ENCODE measurements around the gene CBLN3.

The CBLN3 gene

DNA sequence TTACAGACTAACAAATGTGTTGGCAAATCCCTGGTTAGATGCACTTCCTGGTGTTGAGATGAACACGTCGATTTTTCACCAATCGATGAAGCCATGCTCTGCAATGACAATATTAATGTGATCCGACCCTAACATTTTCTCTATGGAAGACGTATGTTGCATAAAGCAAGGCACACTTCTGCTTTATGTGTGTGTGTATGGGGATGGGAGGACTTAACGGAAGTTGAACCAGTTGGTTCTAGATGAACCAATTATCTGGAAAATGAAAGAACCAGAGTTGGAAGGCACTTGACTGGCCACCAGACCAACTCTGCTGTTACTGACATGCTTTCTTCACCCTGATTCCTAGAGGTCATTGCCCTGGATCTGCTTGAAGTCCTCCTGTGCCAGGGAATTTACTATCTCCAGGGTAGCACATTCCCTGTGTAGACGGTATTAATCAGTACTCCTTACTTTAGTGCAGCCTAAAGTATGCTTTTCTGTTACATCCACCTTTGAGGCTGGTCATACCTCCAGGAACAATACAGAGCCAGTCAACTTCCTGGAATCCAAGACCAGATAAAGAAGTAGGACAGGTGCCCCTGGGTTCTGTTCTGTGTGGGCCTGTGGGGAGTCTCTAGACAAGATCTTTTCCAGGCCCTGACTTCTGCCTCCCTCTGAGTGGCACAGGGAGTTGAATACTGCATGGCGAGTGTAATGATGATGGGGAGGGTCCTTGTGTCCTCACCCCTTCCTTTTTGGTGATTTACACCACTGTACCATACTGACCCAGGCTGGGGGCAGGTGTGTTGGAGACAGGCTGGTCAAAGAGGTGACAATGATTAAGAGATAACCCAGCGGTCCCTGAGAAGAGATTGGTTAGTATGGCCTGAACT is 9.0 kb upstream of the CBLN3 start:
- DNase-seq, result no peak

DNA sequence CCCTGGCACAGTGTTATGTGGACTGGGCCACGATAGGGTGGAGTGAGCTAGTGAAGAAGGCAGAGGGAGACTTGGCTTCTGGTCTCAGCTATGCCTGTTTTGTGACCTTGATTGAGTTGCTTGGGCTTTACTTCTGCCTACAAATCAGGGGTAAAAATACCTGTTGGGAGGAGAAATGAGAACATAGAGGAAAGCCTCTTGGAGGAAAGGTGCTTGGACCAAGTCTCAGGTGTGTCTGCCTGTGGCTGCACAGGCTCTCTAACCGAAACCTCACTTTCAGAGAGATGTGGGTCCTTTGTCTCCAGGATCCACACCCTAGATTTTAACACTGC is 8.2 kb upstream of the CBLN3 start:
- no peak for DNase-seq

DNA sequence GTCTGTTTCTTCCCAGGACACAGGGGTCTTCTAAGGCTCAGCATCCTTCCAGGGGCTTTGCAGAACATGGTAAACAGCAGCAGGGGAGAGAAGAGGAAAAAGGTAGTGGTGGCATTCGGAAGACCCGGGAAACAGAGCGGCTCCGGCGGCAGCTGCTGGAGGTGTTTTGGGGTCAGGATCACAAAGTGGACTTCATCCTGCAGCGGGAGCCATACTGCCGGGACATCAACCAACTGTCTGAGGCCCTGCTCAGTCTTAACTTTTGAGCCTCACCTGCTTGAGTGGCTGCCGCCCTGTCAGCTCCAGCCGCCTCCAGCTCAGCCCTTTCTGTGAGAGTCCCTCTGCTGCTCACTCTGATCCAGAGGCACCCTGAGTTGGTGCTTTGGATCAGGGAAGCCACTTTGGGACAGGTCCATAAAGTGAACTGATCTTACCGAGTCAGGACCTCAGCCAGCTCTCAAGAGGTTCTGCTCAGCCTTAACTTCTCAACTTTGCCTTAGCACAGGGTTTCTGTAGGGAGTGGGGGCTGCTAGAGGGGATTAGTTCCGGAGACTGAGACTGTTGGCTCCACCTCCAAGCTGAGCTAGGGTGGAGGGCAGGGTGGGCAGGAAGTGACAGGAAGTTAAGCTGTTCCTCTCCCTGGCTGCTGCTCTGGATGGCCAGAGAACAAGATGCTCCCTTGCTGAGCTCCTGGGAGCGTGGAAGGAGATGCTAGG is 7.7 kb upstream of the CBLN3 start:
- DNase-seq, result no peak

DNA sequence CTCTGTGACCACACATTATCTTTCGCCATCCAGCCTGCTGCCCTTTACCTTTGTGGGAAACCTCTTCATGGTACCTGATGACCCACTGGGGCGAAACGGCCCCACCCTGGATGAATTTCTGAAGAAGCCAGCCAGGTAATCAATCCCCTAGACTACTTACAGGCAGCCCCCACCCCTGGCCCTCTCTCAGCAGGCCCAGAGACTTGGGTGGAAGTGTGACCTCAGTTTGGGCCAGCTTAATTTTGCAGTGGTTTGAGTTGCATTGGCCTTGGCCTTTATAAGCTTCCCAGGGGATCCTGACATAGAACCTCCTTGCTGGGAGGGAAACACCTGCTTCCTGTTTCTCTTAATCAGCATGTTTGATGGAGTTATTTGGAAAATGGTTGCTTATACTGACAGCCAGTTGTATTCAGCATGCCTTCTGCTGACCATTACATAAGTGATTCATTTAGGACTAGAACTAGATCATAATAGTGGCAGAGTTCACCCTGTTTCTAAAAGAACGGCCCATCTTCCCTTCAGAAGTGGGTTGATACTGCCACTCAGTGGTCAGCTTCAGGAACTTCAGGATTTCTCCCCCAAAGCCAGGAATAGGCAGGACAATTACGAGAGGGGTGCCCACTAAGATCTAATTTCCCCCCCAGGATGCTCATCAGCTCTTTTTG is 7.0 kb upstream of the CBLN3 start:
- peak in 1 of 2 donors; percentile 45 for DNase-seq

DNA sequence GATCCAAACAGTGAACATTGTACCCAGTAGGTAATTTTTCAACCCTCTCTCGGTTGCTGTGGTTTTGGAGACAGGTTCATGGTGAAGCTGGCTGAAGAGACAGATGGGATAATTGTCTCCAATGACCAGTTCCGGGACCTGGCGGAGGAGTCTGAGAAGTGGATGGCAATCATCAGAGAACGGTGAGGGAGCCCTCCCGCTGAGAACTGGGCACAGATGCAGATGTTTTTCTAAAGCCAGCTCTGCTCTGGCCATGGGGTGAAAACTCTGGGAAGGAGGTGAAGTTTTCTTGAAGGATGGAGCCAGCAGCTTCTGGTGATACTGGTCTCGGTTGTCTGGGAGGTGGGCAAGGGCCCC is 6.5 kb upstream of the CBLN3 start:
- no peak for DNase-seq

DNA sequence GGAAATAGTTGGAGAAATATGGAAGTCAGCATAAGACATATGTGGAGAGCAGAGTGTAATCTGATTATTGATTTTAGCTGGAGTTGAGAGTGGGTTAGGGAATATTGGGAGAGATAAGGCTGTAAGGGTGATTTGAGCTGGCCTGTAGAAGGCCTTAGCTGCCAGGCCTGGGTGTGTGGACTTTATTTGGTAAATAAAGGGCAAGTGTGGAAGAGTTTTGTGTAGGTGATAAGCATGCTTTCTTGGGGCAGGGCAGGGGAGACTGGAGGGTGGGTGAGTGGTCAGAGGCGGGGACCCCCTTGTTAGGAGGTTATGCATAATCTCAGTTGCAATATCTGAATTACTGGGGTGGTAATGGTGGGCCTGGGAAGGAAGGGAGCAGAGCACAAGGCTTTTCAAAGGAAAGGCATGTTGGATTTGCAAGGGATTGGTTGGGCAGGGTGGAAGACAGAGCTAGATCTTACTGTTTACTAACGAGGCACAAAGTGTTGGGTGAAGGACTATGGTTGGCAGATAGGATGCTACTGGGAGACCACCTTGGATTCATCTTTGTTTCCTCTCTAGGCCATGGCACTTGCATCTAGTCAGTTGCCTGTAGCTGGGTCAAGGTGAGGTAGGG is 5.8 kb upstream of the CBLN3 start:
- no peak for DNase-seq

DNA sequence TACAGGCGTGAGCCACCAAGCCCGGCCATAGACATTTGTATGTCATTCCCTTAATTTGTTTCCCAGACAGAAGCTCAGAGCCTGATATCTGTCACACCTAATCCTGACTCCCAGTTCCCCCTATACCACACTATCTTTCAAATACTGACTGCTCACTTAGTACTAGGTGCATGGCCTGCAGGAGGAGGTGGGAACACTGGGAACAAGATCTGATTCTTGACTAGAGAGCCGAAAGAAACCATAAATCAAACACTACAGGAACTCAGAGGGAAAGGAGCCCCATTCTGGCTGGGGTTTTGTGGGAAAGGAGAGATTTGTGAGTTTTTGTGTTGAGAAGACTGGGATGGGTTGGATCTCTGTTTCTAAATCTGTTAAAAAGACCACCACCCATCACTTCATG is 5.2 kb upstream of the CBLN3 start:
- no peak for DNase-seq

DNA sequence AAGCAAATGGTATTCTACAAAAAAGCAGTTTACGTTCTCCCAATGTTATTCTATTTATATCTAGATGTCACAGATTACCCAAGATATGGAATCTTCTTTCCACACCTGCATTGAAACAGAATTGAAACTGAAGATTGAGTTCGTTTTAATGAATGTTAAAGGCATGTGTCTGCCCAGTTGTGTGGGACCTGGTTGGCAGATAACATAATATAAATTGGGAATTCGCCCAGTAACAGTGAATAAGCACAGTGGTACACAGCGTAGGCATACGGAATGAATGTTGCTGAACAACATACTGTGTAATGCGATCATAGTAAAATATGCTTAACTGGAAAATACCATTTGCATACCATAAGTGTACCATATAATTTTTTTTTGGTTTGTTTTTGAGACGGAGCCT is 4.6 kb upstream of the CBLN3 start:
- no peak for DNase-seq

DNA sequence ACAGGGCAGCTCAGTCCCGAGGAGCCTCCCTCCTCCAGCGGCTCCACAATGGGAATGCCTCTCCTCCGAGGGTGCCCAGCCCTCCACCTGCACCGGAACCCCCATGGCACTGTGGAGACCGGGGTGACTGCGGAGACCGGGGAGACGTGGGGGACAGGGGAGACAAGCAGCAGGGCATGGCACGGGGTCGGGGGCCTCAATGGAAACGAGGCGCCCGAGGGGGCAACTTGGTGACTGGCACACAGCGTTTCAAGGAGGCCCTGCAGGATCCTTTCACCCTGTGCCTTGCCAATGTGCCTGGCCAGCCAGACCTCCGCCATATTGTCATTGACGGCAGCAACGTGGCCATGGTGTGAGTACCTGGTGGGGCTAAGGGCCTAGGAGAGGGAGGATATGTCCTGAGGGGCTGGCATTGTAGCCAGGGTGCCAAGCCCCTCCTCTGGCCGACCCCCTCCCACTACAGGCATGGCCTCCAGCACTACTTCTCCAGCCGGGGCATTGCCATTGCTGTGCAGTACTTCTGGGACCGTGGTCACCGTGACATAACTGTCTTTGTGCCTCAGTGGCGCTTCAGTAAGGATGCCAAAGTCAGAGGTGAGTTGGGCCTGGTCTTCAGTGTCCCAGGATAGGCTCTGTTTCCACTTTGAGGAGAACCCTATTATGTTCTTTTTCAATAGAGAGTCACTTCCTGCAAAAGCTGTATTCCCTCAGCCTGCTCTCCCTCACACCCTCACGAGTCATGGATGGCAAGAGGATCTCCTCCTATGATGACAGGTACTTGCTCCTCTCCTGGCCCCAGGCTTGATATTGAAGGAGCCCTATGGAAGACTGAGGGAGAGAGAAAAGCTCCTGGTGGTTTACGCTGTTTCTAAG is 3.0 kb upstream of the CBLN3 start:
- DNase-seq, result peak in 1 of 2 donors; percentile 18

DNA sequence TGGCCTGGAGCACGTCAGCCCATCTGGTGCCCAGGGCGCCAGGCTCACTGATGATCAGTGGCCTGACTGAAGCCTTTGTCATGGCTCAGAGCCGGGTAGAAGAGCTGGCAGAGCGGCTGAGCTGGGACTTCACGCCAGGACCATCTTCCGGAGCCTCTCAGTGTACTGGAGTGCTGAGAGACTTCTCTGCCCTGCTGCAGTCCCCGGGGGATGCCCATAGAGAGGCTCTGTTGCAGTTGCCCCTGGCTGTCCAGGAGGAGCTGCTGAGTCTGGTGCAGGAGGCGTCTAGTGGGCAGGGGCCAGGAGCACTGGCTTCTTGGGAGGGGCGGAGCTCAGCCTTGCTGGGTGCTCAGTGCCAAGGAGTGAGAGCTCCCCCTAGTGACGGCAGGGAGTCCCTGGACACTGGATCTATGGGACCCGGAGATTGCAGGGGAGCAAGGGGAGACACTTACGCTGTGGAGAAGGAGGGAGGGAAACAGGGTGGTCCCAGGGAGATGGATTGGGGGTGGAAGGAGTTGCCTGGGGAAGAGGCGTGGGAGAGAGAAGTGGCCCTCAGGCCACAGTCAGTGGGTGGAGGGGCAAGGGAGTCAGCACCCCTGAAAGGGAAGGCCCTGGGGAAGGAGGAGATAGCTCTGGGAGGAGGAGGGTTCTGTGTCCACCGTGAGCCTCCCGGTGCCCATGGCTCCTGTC is 2.2 kb upstream of the CBLN3 start:
- peak; percentile 92 to 94 for DNase-seq

DNA sequence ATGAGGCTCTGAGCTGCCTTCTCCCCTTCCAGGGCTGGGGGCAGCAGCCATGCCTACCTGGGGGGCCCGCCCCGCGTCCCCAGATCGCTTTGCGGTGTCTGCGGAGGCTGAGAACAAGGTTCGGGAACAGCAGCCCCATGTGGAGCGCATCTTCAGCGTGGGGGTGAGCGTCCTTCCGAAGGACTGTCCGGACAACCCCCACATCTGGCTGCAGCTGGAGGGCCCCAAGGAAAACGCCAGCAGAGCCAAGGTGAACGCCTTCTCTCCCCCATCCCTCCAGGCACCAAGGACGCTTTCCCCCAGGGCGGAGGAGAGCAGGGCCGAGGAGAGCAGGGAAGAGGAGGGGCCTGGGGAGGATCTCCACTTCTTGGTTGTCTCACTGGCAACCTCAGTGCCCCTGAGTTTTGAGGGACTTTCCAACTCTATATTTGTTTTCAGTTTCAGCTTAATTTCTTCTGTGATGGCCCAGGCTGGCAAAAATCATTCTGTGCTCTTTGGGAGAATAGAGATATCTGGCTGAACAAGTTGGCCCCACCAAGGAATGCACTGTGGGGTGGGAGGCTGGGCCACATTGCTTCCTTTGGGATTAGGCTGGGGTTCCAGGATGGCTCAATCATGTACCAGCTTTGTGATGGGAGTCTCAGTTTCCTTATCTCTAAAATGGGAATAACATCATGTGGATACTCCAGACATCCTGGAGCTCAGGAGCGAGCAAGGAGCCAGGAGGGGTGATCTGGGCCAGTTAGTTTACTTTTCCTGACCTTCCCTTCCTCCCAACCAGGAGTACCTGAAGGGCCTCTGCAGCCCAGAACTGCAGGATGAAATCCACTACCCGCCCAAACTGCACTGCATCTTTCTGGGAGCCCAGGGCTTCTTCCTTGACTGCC is 1.5 kb upstream of the CBLN3 start:
- DNase-seq, result peak; percentile 74 to 78

DNA sequence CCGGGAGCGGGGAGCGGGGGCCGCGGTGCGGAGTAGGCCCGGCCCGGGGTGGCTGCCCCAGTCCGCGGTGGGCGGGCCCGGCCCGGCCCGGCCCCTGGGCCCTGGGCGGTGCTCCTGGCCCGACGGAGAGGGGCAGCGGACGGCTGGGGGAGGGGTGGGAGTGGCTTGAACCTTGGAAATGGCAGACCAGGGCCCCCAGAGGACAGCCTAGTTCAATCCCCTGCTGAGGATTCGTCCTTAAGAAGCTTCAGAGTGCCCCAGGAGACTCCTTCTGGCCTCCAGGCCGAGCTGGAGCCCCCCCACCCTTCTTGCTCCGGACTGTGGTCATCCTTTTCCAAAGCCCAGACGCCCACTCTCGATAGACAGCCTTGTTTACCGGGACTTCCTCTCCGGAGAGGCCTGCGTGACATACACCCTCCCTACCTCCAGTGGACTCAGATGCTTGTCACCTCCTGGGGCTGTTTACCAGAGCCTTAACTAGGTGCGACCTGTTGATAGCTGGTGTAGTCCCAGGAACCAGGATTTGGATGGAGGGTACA is 744 bp upstream of the CBLN3 start:
- DNase-seq, result peak; percentile 67 to 74

DNA sequence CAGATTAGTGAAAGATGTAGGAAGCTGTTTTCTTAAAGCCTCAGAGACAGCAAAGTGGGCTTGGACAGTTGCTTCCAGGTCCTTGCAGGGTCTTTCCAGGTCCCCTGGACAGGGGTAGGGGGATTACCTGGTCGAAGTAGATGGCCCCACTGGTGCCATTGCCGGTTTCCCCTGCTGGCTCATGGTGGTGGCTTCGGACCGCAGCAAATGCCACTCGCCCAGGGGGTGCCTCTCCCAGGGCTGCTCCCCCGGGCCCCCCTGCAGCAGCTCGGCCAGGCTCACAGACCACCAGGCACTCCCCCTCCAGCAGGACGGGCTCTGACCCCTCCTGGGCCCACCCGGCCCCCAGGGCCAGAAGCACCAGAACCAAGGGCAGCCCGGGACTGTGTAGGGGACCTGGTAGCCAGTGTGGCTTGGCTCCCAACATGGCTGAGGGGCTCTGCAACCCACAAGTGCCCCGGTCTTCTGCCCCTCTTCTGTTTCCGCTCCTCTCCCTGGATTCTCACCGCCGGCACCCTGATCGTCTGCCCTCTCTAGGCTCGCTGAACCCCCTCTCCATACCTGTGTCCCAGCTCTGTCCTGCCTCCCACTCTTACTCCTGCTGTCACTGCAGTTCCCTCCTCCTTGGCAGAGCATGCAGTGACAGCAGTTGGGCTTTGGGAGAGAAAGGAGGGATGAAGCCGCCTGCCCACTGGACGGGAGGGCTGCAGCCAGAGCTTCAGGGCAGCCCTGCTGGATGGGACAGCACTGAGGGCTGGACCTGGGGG is 657 bp downstream of the CBLN3 start:
- peak in 1 of 2 donors; percentile 18 for DNase-seq

DNA sequence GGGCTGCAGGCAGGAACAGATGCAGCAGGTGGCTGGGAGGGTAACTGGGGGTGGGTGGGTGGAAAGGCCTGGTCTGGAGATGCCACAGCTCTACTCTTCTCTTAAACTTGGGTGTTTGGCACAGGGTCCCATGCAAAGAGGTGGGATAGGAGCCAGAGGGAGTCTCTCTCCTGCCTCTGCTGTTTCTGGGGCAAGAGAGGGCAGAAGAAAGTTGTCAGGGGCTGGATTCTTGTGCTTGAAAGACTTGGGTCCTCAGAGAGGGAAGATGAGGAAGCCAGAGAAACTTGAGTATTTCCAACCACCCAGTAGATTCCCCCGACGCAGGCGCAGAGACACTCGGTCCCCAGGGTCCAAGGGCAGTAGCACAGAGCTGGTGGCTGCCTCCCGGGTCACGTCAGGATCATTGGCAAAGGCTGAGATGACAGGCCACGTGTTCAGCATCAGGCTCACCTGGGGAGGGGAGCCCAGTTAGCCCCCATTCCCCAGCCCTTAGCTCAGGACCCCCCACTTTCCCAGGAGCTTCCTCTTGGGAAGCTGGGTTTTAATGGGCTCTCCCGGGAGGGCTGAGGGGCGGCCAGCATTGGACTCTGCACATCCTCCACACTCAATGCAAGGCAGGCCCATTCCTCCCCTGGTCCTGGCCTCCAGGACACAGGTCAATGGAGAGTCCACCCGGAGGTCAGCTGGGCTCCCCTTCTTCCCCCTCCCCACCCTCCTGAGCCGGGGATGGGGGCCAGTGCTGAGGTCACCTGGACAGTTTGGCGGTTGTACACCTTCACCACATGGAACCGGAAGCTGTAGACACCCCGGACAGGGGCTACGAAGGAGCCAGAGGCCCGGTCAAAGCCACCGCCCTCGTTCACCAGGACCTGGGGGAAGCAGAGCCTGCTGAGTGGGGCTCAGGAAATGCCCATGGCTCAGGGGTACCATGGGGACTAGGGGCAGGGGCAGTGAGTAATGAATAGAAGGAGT is 1.6 kb downstream of the CBLN3 start:
- DNase-seq, result peak in 1 of 2 donors; percentile 16

DNA sequence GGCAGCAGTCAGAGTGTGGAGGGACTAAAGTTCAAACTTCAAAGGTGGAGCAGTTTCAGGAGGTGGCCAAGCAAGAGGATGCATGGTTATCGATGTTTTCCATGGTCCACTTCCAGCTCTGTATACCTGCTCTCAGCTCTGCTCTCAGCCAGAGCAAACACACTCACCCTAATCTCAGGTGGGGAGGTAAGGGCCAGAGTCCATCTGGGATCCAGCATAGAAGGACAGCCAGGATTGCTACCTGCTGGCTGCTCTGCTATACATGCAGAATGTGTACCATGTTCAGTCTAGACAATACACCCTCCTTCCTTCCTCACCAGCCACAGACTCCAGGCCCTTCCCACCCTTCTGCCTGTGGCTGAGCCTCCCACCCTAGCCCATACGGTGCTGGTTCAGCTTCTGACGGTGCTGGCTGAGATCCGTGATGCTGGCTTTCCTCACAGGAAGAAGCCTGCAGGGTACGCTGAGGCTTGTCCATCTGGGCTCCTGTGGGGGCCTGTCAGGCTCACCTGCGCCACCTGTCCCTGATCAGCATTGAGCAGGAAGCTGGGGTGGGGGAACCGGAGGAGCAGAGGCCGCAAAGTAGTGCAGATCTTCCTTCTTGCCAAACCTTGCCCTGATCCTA is 2.4 kb downstream of the CBLN3 start:
- peak in 1 of 2 donors; percentile 19 for DNase-seq

DNA sequence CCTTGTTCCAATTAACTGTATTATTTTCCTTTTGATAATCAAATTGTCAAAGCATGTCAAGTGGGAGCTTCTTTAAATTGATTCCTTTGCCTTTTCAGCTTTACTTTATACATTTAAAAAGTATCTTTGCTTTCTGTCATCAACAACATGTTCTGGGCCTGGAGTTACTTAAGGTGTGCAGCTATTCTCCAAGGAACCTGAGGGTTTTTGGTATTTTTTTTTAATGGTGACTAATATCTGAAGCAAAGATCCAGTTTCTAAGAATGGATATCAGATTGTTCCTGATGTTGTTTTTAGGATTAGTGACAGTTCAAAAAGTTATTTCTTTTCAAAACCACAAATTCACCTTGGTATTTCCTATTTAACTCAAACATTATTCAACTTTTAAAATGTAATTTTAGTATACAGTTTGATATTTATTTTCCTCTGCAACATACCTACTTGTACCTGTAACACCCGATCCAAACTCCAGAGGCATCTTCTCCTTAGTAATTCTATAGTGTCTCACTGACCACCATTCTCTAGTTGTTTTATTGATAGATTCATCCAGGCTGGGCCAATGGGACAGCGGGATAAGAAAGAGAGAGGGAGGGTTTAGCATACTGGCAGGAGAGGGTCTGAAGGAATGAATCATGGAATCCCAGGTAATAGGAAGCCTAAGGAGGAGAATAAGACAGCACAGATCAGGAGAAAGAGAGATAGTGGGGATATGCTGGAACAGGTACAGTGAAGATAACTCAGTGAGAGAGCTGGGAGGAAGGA is 3.1 kb downstream of the CBLN3 start:
- DNase-seq, result no peak

DNA sequence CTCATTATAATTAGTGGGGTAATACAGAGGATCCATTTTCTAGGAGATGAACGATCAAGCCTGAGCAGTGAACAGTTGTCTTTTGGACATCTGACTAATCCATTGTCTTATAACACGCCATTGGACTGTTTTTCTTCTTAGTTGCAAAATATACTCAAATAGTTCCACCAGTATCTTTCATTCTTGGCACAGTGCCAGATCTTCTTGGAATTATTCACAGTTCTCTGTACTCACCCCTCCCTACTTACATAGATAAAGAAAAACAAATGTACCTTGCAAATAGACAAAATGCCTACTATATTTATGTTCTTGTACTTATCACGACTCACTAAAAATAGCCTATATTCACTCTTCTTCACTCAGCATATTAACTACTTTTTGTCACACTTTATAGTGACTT is 3.8 kb downstream of the CBLN3 start:
- DNase-seq, result no peak

Measured in stimulated activated CD4-positive, alpha-beta T cell treated with anti-CD3 and anti-CD28 coated beads, Interleukin-2, amount 100 ng/mL, for 24 hours (primary cell).